ENCODE measurements around the gene RASIP1.
A peak's percentile ranks its signal among the peaks of the same experiment; 100 is the strongest.

Gene RASIP1

DNA sequence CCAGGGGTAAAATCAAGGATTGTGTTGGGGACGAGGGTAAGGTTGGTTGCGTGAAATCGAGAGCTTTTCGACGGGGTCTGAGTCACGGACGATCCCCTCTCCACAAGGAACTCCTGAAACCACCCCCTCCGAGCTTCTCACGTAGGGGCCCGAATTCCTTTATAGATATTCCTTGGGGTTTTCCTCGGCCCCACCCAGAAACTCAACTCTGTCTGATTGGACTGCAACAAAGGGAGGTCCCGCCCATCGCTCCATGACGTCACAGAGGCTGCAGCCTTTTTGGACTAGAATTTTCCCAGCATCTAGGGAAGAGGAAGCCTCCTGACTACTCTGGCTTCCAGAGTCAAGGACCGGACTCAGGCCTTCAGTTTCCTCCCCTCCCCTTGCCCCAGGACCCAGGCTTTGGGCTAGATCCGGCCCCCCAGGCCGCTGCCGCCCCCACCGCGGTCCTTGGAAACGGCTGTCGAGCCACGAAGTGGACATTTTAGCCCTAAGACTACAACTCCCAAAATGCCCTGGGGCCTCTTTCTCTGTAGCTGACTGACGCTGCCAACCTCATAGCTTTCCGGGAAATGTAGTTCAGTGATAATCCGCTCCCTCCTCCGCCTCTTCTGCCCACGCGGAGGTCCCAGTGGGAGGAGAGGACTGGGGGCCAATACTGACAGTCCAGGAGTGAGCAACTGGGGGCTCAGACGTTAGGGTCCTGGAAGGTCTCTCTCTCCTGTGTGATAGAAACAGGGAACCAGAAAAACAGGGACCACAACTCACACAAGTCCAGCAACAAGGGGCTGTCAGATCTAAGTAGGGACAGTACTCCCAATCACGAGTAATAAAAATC is 6.5 kb upstream of the RASIP1 start, which contains the start of gene IZUMO1:
IZUMO1 (minus strand) TSS at position 172 of the 838 bp plus-strand sequence. CDS start 1,050 bp downstream, outside the sequence.
- Histone ChIP-seq H2BK12ac (ENCODE audit: low read length in 2 of 2) (peak within 1 kb of the TSS in 1 of 2 experiments; percentile 22), H2BK5ac (ENCODE audit: low read depth, low read length, poor library complexity, severe bottlenecking) (peak within 1 kb of the TSS; percentile 61), H3K4ac (ENCODE audit: low read depth in 1 of 2, low read length in 2 of 2) (peak within 1 kb of the TSS in 1 of 2 experiments; percentile 35), H3K79me1 (replicated peaks; ENCODE audit: low read length, poor library complexity, severe bottlenecking) (no peaks in the 10 kb centered on the region), H2BK15ac (ENCODE audit: low read depth, poor library complexity, severe bottlenecking) (no peak within 1 kb of the TSS), H3K14ac (ENCODE audit: low read length in 2 of 2) (no peak within 1 kb of the TSS), H3K4me1 (ENCODE audit: control insufficient read depth, insufficient read depth, low read depth, low read length) (peaks cover 9% of the 10 kb centered on the region), H3K9me3 (ENCODE audit: control insufficient read depth, low read length) (no peaks in the 10 kb centered on the region), H2AK5ac (ENCODE audit: low read length, severe bottlenecking) (peak within 1 kb of the TSS; percentile 59), H2AFZ (ENCODE audit: low read depth, low read length) (peak within 1 kb of the TSS; percentile 88), H3K4me3 (ENCODE audit: insufficient read depth in 1 of 2, low read depth in 1 of 2, low read length in 2 of 2) (peak within 1 kb of the TSS; percentile 56 to 78), H3K36me3 (ENCODE audit: control insufficient read depth in 1 of 2, insufficient read depth in 2 of 2, low read depth in 1 of 2, low read length in 2 of 2) (no peaks in the 10 kb centered on the region), H3K9ac (ENCODE audit: low read length) (peak within 1 kb of the TSS; percentile 79), H2BK120ac (ENCODE audit: low read depth, low read length) (no peak within 1 kb of the TSS), H3K27ac (ENCODE audit: low read length, poor library complexity, severe bottlenecking) (peak within 1 kb of the TSS; percentile 33), H3K4me2 (ENCODE audit: low read length, poor library complexity, severe bottlenecking) (peak within 1 kb of the TSS; percentile 64), H3K18ac (ENCODE audit: low read depth in 1 of 2, low read length in 2 of 2) (no peak within 1 kb of the TSS), H3K23ac (ENCODE audit: low read length in 2 of 2) (no peak within 1 kb of the TSS), H3K27me3 (ENCODE audit: control insufficient read depth in 1 of 2, insufficient read depth in 1 of 2, low read length in 2 of 2) (peaks cover 6 to 45% of the 10 kb centered on the region in 2 experiments), H4K8ac (ENCODE audit: low read length) (peak within 1 kb of the TSS; percentile 89), H4K91ac (ENCODE audit: low read length) (no peak within 1 kb of the TSS)
- 12% methylated on average over 31 of the region's 31 CpGs for WGBS
- DNase-seq, result peak; percentile 97

DNA sequence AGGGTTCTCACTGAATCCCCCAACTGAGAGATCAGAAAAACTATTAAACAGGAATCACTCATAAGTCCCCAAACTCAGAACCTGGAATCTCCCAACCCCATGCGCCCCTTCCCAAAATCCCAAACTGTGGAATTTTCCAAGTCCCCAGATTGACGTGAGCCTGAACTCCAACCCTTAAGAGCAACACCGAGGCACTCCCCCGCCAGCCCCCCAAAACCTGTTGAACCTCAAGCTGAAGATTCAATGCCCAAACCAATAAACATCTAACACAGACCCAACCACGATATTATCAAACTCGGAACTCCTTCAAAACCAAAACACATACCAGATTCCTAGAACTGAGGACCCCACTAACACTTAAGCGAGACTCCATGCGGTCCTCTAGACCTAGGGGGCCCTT is 5.7 kb upstream of the RASIP1 start:
- Histone ChIP-seq H2AK5ac (ENCODE audit: low read length, severe bottlenecking) (no peak overlapping the region), H4K8ac (ENCODE audit: low read length) (no peak overlapping the region), H3K27me3 (ENCODE audit: control insufficient read depth in 1 of 2, insufficient read depth in 1 of 2, low read length in 2 of 2) (peaks cover 4 to 41% of the 10 kb centered on the region in 2 experiments), H2BK5ac (ENCODE audit: low read depth, low read length, poor library complexity, severe bottlenecking) (no peak overlapping the region), H2BK15ac (ENCODE audit: low read depth, poor library complexity, severe bottlenecking) (no peak overlapping the region), H3K14ac (ENCODE audit: low read length in 2 of 2) (no peak overlapping the region), H3K27ac (ENCODE audit: low read length, poor library complexity, severe bottlenecking) (no peak overlapping the region), H3K4me3 (ENCODE audit: insufficient read depth in 1 of 2, low read depth in 1 of 2, low read length in 2 of 2) (no peak overlapping the region), H4K91ac (ENCODE audit: low read length) (no peak overlapping the region), H3K4ac (ENCODE audit: low read depth in 1 of 2, low read length in 2 of 2) (peak overlapping the region in 1 of 2 experiments; percentile 35), H2BK12ac (ENCODE audit: low read length in 2 of 2) (no peak overlapping the region), H3K79me1 (replicated peaks; ENCODE audit: low read length, poor library complexity, severe bottlenecking) (no peaks in the 10 kb centered on the region), H3K23ac (ENCODE audit: low read length in 2 of 2) (no peak overlapping the region), H3K9me3 (ENCODE audit: control insufficient read depth, low read length) (no peaks in the 10 kb centered on the region), H2AFZ (ENCODE audit: low read depth, low read length) (no peak overlapping the region), H3K18ac (ENCODE audit: low read depth in 1 of 2, low read length in 2 of 2) (no peak overlapping the region), H2BK120ac (ENCODE audit: low read depth, low read length) (no peak overlapping the region), H3K9ac (ENCODE audit: low read length) (no peak overlapping the region), H3K4me1 (ENCODE audit: control insufficient read depth, insufficient read depth, low read depth, low read length) (peaks cover 9% of the 10 kb centered on the region), H3K36me3 (ENCODE audit: control insufficient read depth in 1 of 2, insufficient read depth in 2 of 2, low read depth in 1 of 2, low read length in 2 of 2) (no peaks in the 10 kb centered on the region), H3K4me2 (ENCODE audit: low read length, poor library complexity, severe bottlenecking) (no peak overlapping the region)
- 94% methylated on average over 8 of the region's 8 CpGs for WGBS
- DNase-seq, result no peak

DNA sequence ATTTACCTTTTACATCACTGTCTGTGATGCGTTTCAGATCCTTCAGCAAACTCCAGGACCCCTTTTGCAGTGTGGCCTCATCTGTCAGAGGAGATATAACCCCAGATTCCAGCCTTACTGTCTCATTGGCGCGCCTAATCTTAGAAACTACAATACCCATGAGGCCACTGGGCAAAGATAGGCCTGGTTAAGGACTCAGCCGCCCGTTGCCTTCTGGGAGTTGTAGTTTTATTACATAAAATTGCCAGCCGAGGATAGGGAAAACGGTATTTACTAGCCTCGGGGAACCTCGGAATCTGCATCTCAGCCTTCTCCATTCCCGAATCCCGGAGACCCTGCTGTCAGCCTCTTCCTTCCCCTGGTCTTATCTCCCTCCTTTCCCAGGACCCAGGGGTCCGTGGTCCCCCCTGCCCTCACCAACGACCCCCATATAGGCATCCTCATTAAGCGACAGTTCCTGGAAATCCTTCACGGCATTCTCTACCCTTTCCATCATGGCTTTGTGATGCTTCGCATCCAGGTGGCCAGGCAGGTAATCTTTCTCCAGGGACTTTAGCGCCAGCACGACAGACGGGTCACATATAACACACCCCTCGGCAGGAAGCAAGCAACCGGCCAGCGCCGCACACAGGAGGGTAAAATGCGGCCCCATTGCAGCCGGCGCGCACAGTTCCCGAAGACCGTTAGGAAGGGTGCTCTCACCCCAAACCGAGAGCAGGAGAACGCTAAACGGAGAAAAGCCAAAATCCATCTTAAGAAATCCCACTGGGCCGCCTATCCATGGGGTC is 5.0 kb upstream of the RASIP1 start:
- Histone ChIP-seq H3K4me2 (ENCODE audit: low read length, poor library complexity, severe bottlenecking) (no peak overlapping the region), H3K36me3 (ENCODE audit: control insufficient read depth in 1 of 2, insufficient read depth in 2 of 2, low read depth in 1 of 2, low read length in 2 of 2) (no peaks in the 10 kb centered on the region), H4K8ac (ENCODE audit: low read length) (no peak overlapping the region), H3K4me1 (ENCODE audit: control insufficient read depth, insufficient read depth, low read depth, low read length) (peaks cover 9% of the 10 kb centered on the region), H3K79me1 (replicated peaks; ENCODE audit: low read length, poor library complexity, severe bottlenecking) (no peaks in the 10 kb centered on the region), H3K23ac (ENCODE audit: low read length in 2 of 2) (no peak overlapping the region), H2BK120ac (ENCODE audit: low read depth, low read length) (no peak overlapping the region), H3K4ac (ENCODE audit: low read depth in 1 of 2, low read length in 2 of 2) (no peak overlapping the region), H3K18ac (ENCODE audit: low read depth in 1 of 2, low read length in 2 of 2) (no peak overlapping the region), H2BK15ac (ENCODE audit: low read depth, poor library complexity, severe bottlenecking) (no peak overlapping the region), H3K4me3 (ENCODE audit: insufficient read depth in 1 of 2, low read depth in 1 of 2, low read length in 2 of 2) (no peak overlapping the region), H2BK5ac (ENCODE audit: low read depth, low read length, poor library complexity, severe bottlenecking) (no peak overlapping the region), H2BK12ac (ENCODE audit: low read length in 2 of 2) (no peak overlapping the region), H4K91ac (ENCODE audit: low read length) (no peak overlapping the region), H3K27me3 (ENCODE audit: control insufficient read depth in 1 of 2, insufficient read depth in 1 of 2, low read length in 2 of 2) (peaks cover 4 to 39% of the 10 kb centered on the region in 2 experiments), H3K27ac (ENCODE audit: low read length, poor library complexity, severe bottlenecking) (no peak overlapping the region), H2AFZ (ENCODE audit: low read depth, low read length) (no peak overlapping the region), H3K9ac (ENCODE audit: low read length) (no peak overlapping the region), H3K14ac (ENCODE audit: low read length in 2 of 2) (no peak overlapping the region), H3K9me3 (ENCODE audit: control insufficient read depth, low read length) (no peaks in the 10 kb centered on the region), H2AK5ac (ENCODE audit: low read length, severe bottlenecking) (no peak overlapping the region)
- DNase-seq, result peak; percentile 67
- 73% methylated on average over 32 of the region's 33 CpGs for WGBS

DNA sequence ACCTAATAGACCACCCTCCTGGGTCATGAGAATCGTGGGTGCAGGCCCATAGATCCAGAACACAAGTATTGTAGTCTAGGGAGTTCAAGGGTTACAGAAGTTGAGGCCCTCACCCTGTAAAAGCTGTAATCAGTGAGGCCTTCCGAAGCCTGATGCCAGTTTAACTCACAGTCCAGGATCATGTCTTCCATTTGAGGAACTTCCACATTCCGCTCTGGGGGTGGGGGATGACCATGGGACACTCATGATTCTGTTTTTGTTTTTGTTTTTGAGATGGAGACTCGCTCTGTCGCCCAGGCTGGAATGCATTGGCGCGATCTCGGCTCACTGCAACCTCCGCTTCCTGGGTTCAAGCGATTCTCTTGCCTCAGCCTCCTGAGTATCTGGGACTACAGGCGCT is 1.7 kb upstream of the RASIP1 start:
- H2BK12ac ChIP-seq (ENCODE audit: low read length in 2 of 2), result no peak overlapping the region
- H3K79me1 ChIP-seq (replicated peaks; ENCODE audit: low read length, poor library complexity, severe bottlenecking), result no peaks in the 10 kb centered on the region
- no peak overlapping the region for H2AFZ ChIP-seq (ENCODE audit: low read depth, low read length)
- H3K27ac ChIP-seq (ENCODE audit: low read length, poor library complexity, severe bottlenecking), result no peak overlapping the region
- H3K36me3 ChIP-seq (ENCODE audit: control insufficient read depth in 1 of 2, insufficient read depth in 2 of 2, low read depth in 1 of 2, low read length in 2 of 2), result no peaks in the 10 kb centered on the region
- H3K9me3 ChIP-seq (ENCODE audit: control insufficient read depth, low read length), result no peaks in the 10 kb centered on the region
- H2AK5ac ChIP-seq (ENCODE audit: low read length, severe bottlenecking), result no peak overlapping the region
- H3K4ac ChIP-seq (ENCODE audit: low read depth in 1 of 2, low read length in 2 of 2), result no peak overlapping the region
- H3K4me3 ChIP-seq (ENCODE audit: insufficient read depth in 1 of 2, low read depth in 1 of 2, low read length in 2 of 2), result no peak overlapping the region
- DNase-seq, result no peak
- H2BK15ac ChIP-seq (ENCODE audit: low read depth, poor library complexity, severe bottlenecking), result no peak overlapping the region
- WGBS, result 96% methylated on average over 10 of the region's 11 CpGs
- H3K4me1 ChIP-seq (ENCODE audit: control insufficient read depth, insufficient read depth, low read depth, low read length), result peaks cover 14% of the 10 kb centered on the region
- H3K14ac ChIP-seq (ENCODE audit: low read length in 2 of 2), result no peak overlapping the region
- no peak overlapping the region for H2BK5ac ChIP-seq (ENCODE audit: low read depth, low read length, poor library complexity, severe bottlenecking)
- H3K27me3 ChIP-seq (ENCODE audit: control insufficient read depth in 1 of 2, insufficient read depth in 1 of 2, low read length in 2 of 2), result peaks cover 5 to 47% of the 10 kb centered on the region in 2 experiments
- no peak overlapping the region for H3K9ac ChIP-seq (ENCODE audit: low read length)
- H4K91ac ChIP-seq (ENCODE audit: low read length), result no peak overlapping the region
- no peak overlapping the region for H2BK120ac ChIP-seq (ENCODE audit: low read depth, low read length)
- H3K18ac ChIP-seq (ENCODE audit: low read depth in 1 of 2, low read length in 2 of 2), result no peak overlapping the region
- H4K8ac ChIP-seq (ENCODE audit: low read length), result no peak overlapping the region
- H3K4me2 ChIP-seq (ENCODE audit: low read length, poor library complexity, severe bottlenecking), result no peak overlapping the region
- no peak overlapping the region for H3K23ac ChIP-seq (ENCODE audit: low read length in 2 of 2)
